K562 (cell line): Measurements from ENCODE around the gene KLHL29. TPM values are rescaled to one million over a fixed set of nuclear protein-coding genes. Genes with fewer than 3 reads are reported as not detected.

Experiments
- ATAC-seq: fragments of 200-7000 bp; cut with Tn5 transposase; 3 replicates; pipeline ENCODE4 v1.9.1; 2020; ENCODE audit warnings: moderate library complexity
- BruUV-seq: library from RNA; stranded (reverse); fragments of 400-500 nt; replicated peaks from 2 replicates; lab custom pipeline; 2021; lab: Mats Ljungman, UMichigan
- CTCF ChIA-PET: fragments of 300-600 bp; formaldehyde crosslinking; extraction: SDS; loops from one replicate; lab custom pipeline; 2021; ENCODE audit warnings: low intra/inter-chr PET ratio; lab: Yijun Ruan, JAX
- POLR2A ChIA-PET: fragments of 300-600, 350-650 bp; sonication (Branson Sonifier 250); formaldehyde crosslinking; extraction: SDS; loops from one replicate; lab custom pipeline; 2021; ENCODE audit warnings: antibody characterized with exemption, inconsistent platforms; lab: Yijun Ruan, JAX
- DNase-seq, 4 experiments: peaks; one replicate each; pipeline versions ENCODE4 v3.0.0 to v3.0.0-alpha.2; 2011 to 2018; ENCODE audit warnings: low spot score in 3 of 4, mixed read lengths in 3 of 4; ENCODE audit errors: extremely low read depth in 1 of 4
- FAIRE-seq: peaks from 2 replicates; lab custom pipeline; 2011; peaks lifted over from hg19 to GRCh38; lab: Jason Lieb, UNC
- H2AFZ ChIP-seq: 2 replicates; pipeline ENCODE4 v1.6.0; 2011; ENCODE audit warnings: low read depth, low read length, control low read depth, inconsistent platforms
- H3K27ac ChIP-seq: fragments of 200-600 bp; 3 replicates; pipeline ENCODE4 v1.8.0; 2011; ENCODE audit warnings: low read depth, mild to moderate bottlenecking, control low read depth, inconsistent platforms, low read length, moderate library complexity, mixed read lengths; ENCODE audit errors: extremely low read depth
- H3K27me3 ChIP-seq, 2 experiments: fragments of 300-600 bp in 1 of 2; 2 replicates in 1 of 2; 3 replicates in 1 of 2; pipeline versions ENCODE4 v1.6.0 to v1.8.0; 2011; ENCODE audit warnings: inconsistent platforms in 2 of 2, low read length in 2 of 2, mild to moderate bottlenecking in 1 of 2, mixed read lengths in 1 of 2, moderate library complexity in 1 of 2; ENCODE audit not compliant: control insufficient read depth in 2 of 2, insufficient read depth in 2 of 2
- H3K36me3 ChIP-seq: fragments of 300-600 bp; 3 replicates; pipeline ENCODE4 v1.8.0; 2011; ENCODE audit warnings: mild to moderate bottlenecking, low read length, inconsistent platforms; ENCODE audit not compliant: control insufficient read depth, insufficient read depth
- H3K4me1 ChIP-seq, 2 experiments: fragments of 200-600 bp in 1 of 2; replicated peaks in 1 of 2; 2 replicates in 1 of 2; 3 replicates in 1 of 2; pipeline versions ENCODE4 v1.5.1 to v1.8.0; 2011; ENCODE audit warnings: inconsistent platforms in 2 of 2, low read length in 2 of 2, mild to moderate bottlenecking in 1 of 2, mixed read lengths in 1 of 2, moderate library complexity in 1 of 2; ENCODE audit not compliant: control insufficient read depth in 2 of 2, insufficient read depth in 2 of 2
- H3K4me2 ChIP-seq: 2 replicates; pipeline ENCODE4 v1.6.1; 2011; ENCODE audit warnings: low read length, control low read depth, inconsistent platforms, mixed read lengths; ENCODE audit not compliant: insufficient read depth
- H3K4me3 ChIP-seq: fragments of 200-600 bp; sonication (generic), shearing (Covaris generic); 2 replicates; pipeline ENCODE4 v1.5.1; 2016; ENCODE audit warnings: control low read depth, inconsistent platforms
- H3K79me2 ChIP-seq: fragments of 200-600 bp; 3 replicates; pipeline ENCODE4 v1.8.0; 2011; ENCODE audit warnings: low read length, inconsistent platforms; ENCODE audit not compliant: control insufficient read depth, insufficient read depth
- H3K9ac ChIP-seq, 2 experiments: 2 replicates each; pipeline versions ENCODE4 v1.6.0 to v1.6.1; 2011; ENCODE audit warnings: low read depth in 2 of 2, low read length in 2 of 2, control low read depth in 1 of 2, inconsistent platforms in 1 of 2, mild to moderate bottlenecking in 1 of 2, mixed read lengths in 1 of 2; ENCODE audit not compliant: insufficient read depth in 1 of 2
- H3K9me1 ChIP-seq: one replicate; pipeline ENCODE4 v1.6.0; 2011; ENCODE audit warnings: inconsistent platforms, mild to moderate bottlenecking, low read length, moderate library complexity; ENCODE audit not compliant: control insufficient read depth, insufficient read depth
- H3K9me3 ChIP-seq: replicated peaks from 2 replicates; pipeline ENCODE4 v1.5.1; 2011; ENCODE audit warnings: low read depth, low read length, inconsistent platforms; ENCODE audit not compliant: control insufficient read depth, insufficient read depth
- H4K20me1 ChIP-seq: replicated peaks from 2 replicates; pipeline ENCODE4 v1.6.1; 2011; ENCODE audit warnings: low read length, inconsistent platforms, mixed read lengths; ENCODE audit not compliant: control insufficient read depth, insufficient read depth
- ATF7 ChIP-seq: fragments of 450-650 bp; IDR thresholded peaks from 2 replicates; pipeline ENCODE4 v1.7.1; 2014; ENCODE audit warnings: mild to moderate bottlenecking, moderate library complexity
- BCOR ChIP-seq: fragments of 450-650 bp; IDR thresholded peaks from 2 replicates; pipeline ENCODE4 v1.6.1; 2016
- CEBPB ChIP-seq: fragments of 450-650 bp; IDR thresholded peaks from 2 replicates; pipeline ENCODE4 v1.6.1; 2016; ENCODE audit warnings: missing genetic modification characterization, missing compliant biosample characterization
- E4F1 ChIP-seq: fragments of 250-450 bp; sonication (Bioruptor Pico); IDR thresholded peaks from 2 replicates; pipeline ENCODE4 v1.5.0; 2021; ENCODE audit warnings: mild to moderate bottlenecking, borderline replicate concordance
- EGR1 ChIP-seq: fragments of 450-650 bp; conservative IDR thresholded peaks from 2 replicates; pipeline ENCODE4 v1.6.1; 2017; ENCODE audit warnings: mild to moderate bottlenecking
- ESRRA ChIP-seq: fragments of 450-650 bp; IDR thresholded peaks from 2 replicates; pipeline ENCODE4 v1.6.1; 2014; ENCODE audit warnings: low read depth, mild to moderate bottlenecking, moderate library complexity, borderline replicate concordance
- ESRRB ChIP-seq: fragments of 250-450 bp; sonication (Bioruptor Pico); IDR thresholded peaks from 2 replicates; pipeline ENCODE4 v1.5.0; 2020; ENCODE audit warnings: mild to moderate bottlenecking, moderate library complexity, borderline replicate concordance
- FOXM1 ChIP-seq, 2 experiments: fragments of 450-650 bp in 1 of 2; sonication (generic) in 1 of 2; formaldehyde crosslinking in 1 of 2; IDR thresholded peaks; 2 replicates each; pipeline versions ENCODE4 v1.6.1 to v1.9.0; 2017 to 2022; ENCODE audit warnings: low read depth in 2 of 2, mild to moderate bottlenecking in 2 of 2, missing genetic modification reagents in 1 of 2, moderate library complexity in 1 of 2
- FUS ChIP-seq: fragments of 200-400 bp; formaldehyde crosslinking; optimal IDR thresholded peaks from 2 replicates; pipeline ENCODE3; 2017; ENCODE audit warnings: low read depth, low read length
- MAFK ChIP-seq: IDR thresholded peaks from 2 replicates; pipeline ENCODE4 v1.6.1; 2011; ENCODE audit warnings: low read length, improper control_type of control experiment
- MBD2 ChIP-seq: sonication (generic); IDR thresholded peaks from 2 replicates; pipeline ENCODE4 v1.6.1; 2016; ENCODE audit warnings: low read depth, borderline replicate concordance
- NCOA2 ChIP-seq, 2 experiments: fragments of 450-650 bp; IDR thresholded peaks; 2 replicates each; pipeline ENCODE4 v1.6.1; 2018; ENCODE audit warnings: mild to moderate bottlenecking in 2 of 2, moderate library complexity in 1 of 2; ENCODE audit not compliant: partially characterized antibody in 2 of 2
- NFIC ChIP-seq: fragments of 450-650 bp; IDR thresholded peaks from 2 replicates; pipeline ENCODE4 v1.6.1; 2017; ENCODE audit warnings: mild to moderate bottlenecking, inconsistent platforms
- STAT6 ChIP-seq: sonication (generic); formaldehyde crosslinking; IDR thresholded peaks from 2 replicates; pipeline ENCODE4 v1.8.1; 2023; ENCODE audit warnings: mild to moderate bottlenecking, missing genetic modification reagents
- TCF3 ChIP-seq: sonication (generic); formaldehyde crosslinking; IDR thresholded peaks from 2 replicates; pipeline ENCODE4 v1.4.0; 2020; ENCODE audit warnings: mild to moderate bottlenecking, missing genetic modification reagents
- ZNF175 ChIP-seq: fragments of 200-800 bp; sonication (Bioruptor generic); IDR thresholded peaks from 2 replicates; pipeline ENCODE4 v1.6.1; 2016; ENCODE audit warnings: low read depth, mild to moderate bottlenecking, missing genetic modification characterization, missing compliant biosample characterization
- ZNF384 ChIP-seq: IDR thresholded peaks from 2 replicates; pipeline ENCODE4 v1.6.1; 2012; ENCODE audit warnings: low read depth, low read length, improper control_type of control experiment
- ZZZ3 ChIP-seq: fragments of 450-650 bp; IDR thresholded peaks from 2 replicates; pipeline ENCODE4 v1.6.1; 2016; ENCODE audit warnings: antibody characterized with exemption, mild to moderate bottlenecking, moderate library complexity
- WGBS: fragments of 100-300 bp; shearing (Covaris generic); methylation state at CpG from one replicate; pipeline ENCODE4 v1.1.6; 2016; ENCODE audit warnings: low coverage, mixed read lengths; ENCODE audit not compliant: insufficient coverage; ENCODE audit errors: missing lambda C conversion rate; 5-methylcytosine and 5-hydroxymethylcytosine counted together
- in situ Hi-C: fragments of 300-500 bp; cut with MboI; formaldehyde crosslinking; loops from 4 replicates; pipeline ENCODE4 v1.15.0; 2018; ENCODE audit warnings: inconsistent platforms, mixed read lengths
- intact Hi-C: fragments of 100-400 bp; cut with micrococcal nuclease; formaldehyde crosslinking; loops from 2 replicates; pipeline ENCODE4 v1.14.2; 2022
- polyA plus RNA-seq, 8 experiments: library from polyadenylated mRNA; depleted of rRNA in 4 of 8; stranded (reverse) in 5 of 8; unstranded in 3 of 8; fragments of >200 nt; fragmentation: Nextera tagmentation in 2 of 8; fragmentation: Illumina TruSeq in 1 of 8; extraction: Ambion mirVana in 2 of 8; extraction: Trizol in 1 of 8; gene quantifications; 2 replicates each; pipeline versions ENCODE4 v1.2.1 to v1.2.3, GENCODE V29; 2011 to 2014; ENCODE audit warnings: inconsistent platforms in 1 of 8, missing spikeins in 1 of 8
- total RNA-seq, 7 experiments: library from RNA; depleted of rRNA in 6 of 7; stranded (reverse); fragments of >200 nt in 6 of 7; fragmentation: Illumina TruSeq in 2 of 7; extraction: Trizol in 2 of 7; gene quantifications; 2 replicates each; pipeline versions ENCODE4 v1.2.1 to v1.2.3, GENCODE V29; 2011 to 2021; ENCODE audit warnings: low replicate concordance in 1 of 7

The KLHL29 gene
- total and polyA plus RNA-seq, 9 of the 15 experiments (the other 6 are each of a cell fraction or from before 2014, with no cell fraction given) = 0.03 to 0.31 (median 0.08) TPM; not detected in 1

- TF ChIP-seq STAT6 (CRISPR knock-in tag) (no peak), ZNF384 (no peak)
Measured at GRCh38 chr2:23687713-23688112, 302.7 kb downstream of the KLHL29 start (continued).

- BruUV-seq = no TSS peak
- FAIRE-seq = no peak
- H4K20me1 ChIP-seq = peaks cover 14% of the 10 kb centered on the region; the same call in 1 of the 2 replicates
- CTCF ChIA-PET = no interaction called here
- no peaks in the 10 kb centered on the region for H3K9me3 ChIP-seq
- peaks cover 13 to 49% of the 10 kb centered on the region in 2 experiments; a peak in 4 of 5 replicates for H3K27me3 ChIP-seq
- in situ Hi-C loops = no loop called here
- no peak overlapping the region for H3K4me2 ChIP-seq
- peaks cover 5% of the 10 kb centered on the region for H3K9me1 ChIP-seq
- H2AFZ ChIP-seq = no peak overlapping the region
- no peaks in the 10 kb centered on the region for H3K79me2 ChIP-seq
- H3K36me3 ChIP-seq = no peaks in the 10 kb centered on the region
- no peak overlapping the region for H3K27ac ChIP-seq
- intact Hi-C loops = no loop called here
- POLR2A ChIA-PET = no interaction called here
- DNase-seq = no peak
- H3K4me3 ChIP-seq = no peak overlapping the region
- no peak overlapping the region for H3K9ac ChIP-seq
- H3K4me1 ChIP-seq = peaks cover 0 to 23% of the 10 kb centered on the region in 2 experiments; a peak in 2 of 5 replicates
- WGBS = 22% methylated on average over 14 of the region's 15 CpGs
- no peak for ATAC-seq
- no peak for TF ChIP-seq BCOR
- TF ChIP-seq CEBPB (tag) = no peak
- TF ChIP-seq FUS = no peak
- no peak for TF ChIP-seq FOXM1 (IDR thresholded peaks at IDR 0.05; ENCODE audit: low read depth)
- no peak for TF ChIP-seq FOXM1 (CRISPR knock-in tag; IDR thresholded peaks at IDR 0.05; ENCODE audit: low read depth)
- no peak for TF ChIP-seq MAFK
- no peak for TF ChIP-seq ESRRA
- no peak for TF ChIP-seq ESRRB (CRISPR knock-in tag)
- no peak for TF ChIP-seq NFIC
- no peak for TF ChIP-seq ZNF175 (CRISPR knock-in tag)
- no peak for TF ChIP-seq TCF3 (CRISPR knock-in tag)
- no peak for TF ChIP-seq EGR1
- TF ChIP-seq NCOA2 (IDR thresholded peaks at IDR 0.05; ENCODE audit: partially characterized antibody in 2 of 2) = no peak
- TF ChIP-seq E4F1 (CRISPR knock-in tag) = no peak
- TF ChIP-seq MBD2 = no peak
- no peak for TF ChIP-seq ZZZ3
- TF ChIP-seq ATF7 = no peak
Measured at GRCh38 chr2:23688486-23689130, 303.6 kb downstream of the KLHL29 start.
